WTC11 (cell line): Measurements from ENCODE around the gene ANK2. TPM values are rescaled to one million over a fixed set of nuclear protein-coding genes. Genes with fewer than 3 reads are reported as not detected.

Source experiments
- ATAC-seq: fragments of 200-7000 bp; cut with Tn5 transposase; 2 replicates; pipeline ENCODE4 v1.10.0; 2021; ENCODE audit warnings: mild to moderate bottlenecking, moderate library complexity
- CTCF ChIA-PET: fragments of 300-600 bp; sonication (Branson Sonifier 250); formaldehyde crosslinking; loops from one replicate; lab custom pipeline; 2021; ENCODE audit warnings: antibody characterized with exemption; lab: Charles Lee
- POLR2A ChIA-PET: fragments of 350-600 bp; sonication (Branson Sonifier 250); formaldehyde crosslinking; loops from one replicate; lab custom pipeline; 2021; ENCODE audit warnings: antibody characterized with exemption; lab: Charles Lee
- DNase-seq: peaks from one replicate; pipeline ENCODE4 v3.0.0; 2021; ENCODE audit warnings: low spot score
- H3K27ac Mint-ChIP-seq: 2 replicates; pipeline ENCODE4 v1.8.0; 2021; ENCODE audit warnings: mixed read lengths
- H3K27me3 Mint-ChIP-seq: 2 replicates; pipeline ENCODE4 v1.8.0; 2021; ENCODE audit warnings: low read depth, mild to moderate bottlenecking, moderate library complexity, mixed read lengths
- H3K36me3 Mint-ChIP-seq: 2 replicates; pipeline ENCODE4 v1.8.0; 2021; ENCODE audit warnings: mixed read lengths
- H3K4me1 Mint-ChIP-seq: 2 replicates; pipeline ENCODE4 v1.8.0; 2022; ENCODE audit warnings: mixed read lengths
- H3K4me3 Mint-ChIP-seq: 2 replicates; pipeline ENCODE4 v1.8.0; 2021; ENCODE audit warnings: mild to moderate bottlenecking, moderate library complexity, mixed read lengths
- H3K9me3 Mint-ChIP-seq: 2 replicates; pipeline ENCODE4 v1.8.0; 2021; ENCODE audit warnings: mixed read lengths
- ATF1 ChIP-seq: sonication (generic); formaldehyde crosslinking; IDR thresholded peaks from 2 replicates; pipeline ENCODE4 v1.8.1; 2023; ENCODE audit warnings: mild to moderate bottlenecking, moderate library complexity, missing genetic modification reagents
- CREB1 ChIP-seq: sonication (generic); formaldehyde crosslinking; IDR thresholded peaks from 2 replicates; pipeline ENCODE4 v1.8.0; 2023; ENCODE audit warnings: mild to moderate bottlenecking, missing genetic modification reagents
- CTCF ChIP-seq: fragments of 200-600 bp; IDR thresholded peaks from 2 replicates; pipeline ENCODE4 v1.8.0; 2022; ENCODE audit warnings: antibody characterized with exemption
- ESRRA ChIP-seq: sonication (generic); formaldehyde crosslinking; IDR thresholded peaks from 2 replicates; pipeline ENCODE4 v1.8.1; 2022; ENCODE audit warnings: mild to moderate bottlenecking, missing genetic modification reagents, borderline replicate concordance
- GTF2I ChIP-seq: fragments of 250-450 bp; sonication (Bioruptor Pico); conservative IDR thresholded peaks from 2 replicates; pipeline ENCODE4 v1.4.0; 2021; ENCODE audit warnings: mild to moderate bottlenecking
- KAT7 ChIP-seq: sonication (generic); formaldehyde crosslinking; IDR thresholded peaks from 2 replicates; pipeline ENCODE4 v1.8.1; 2023; ENCODE audit warnings: missing genetic modification reagents, mild to moderate bottlenecking, borderline replicate concordance
- NFYB ChIP-seq: sonication (generic); formaldehyde crosslinking; conservative IDR thresholded peaks from 2 replicates; pipeline ENCODE4 v1.8.0; 2022; ENCODE audit warnings: low read depth, missing genetic modification reagents
- USF2 ChIP-seq: sonication (generic); formaldehyde crosslinking; IDR thresholded peaks from 2 replicates; pipeline ENCODE4 v1.8.1; 2023; ENCODE audit warnings: mild to moderate bottlenecking, missing genetic modification reagents, moderate library complexity
- ZNF138 ChIP-seq: sonication (generic); formaldehyde crosslinking; conservative IDR thresholded peaks from 2 replicates; pipeline ENCODE4 v1.8.1; 2022; ENCODE audit warnings: mild to moderate bottlenecking, moderate library complexity, missing genetic modification reagents
- ZNF317 ChIP-seq: sonication (generic); formaldehyde crosslinking; IDR thresholded peaks from 2 replicates; pipeline ENCODE4 v1.8.1; 2023; ENCODE audit warnings: low read depth, mild to moderate bottlenecking, moderate library complexity, missing genetic modification reagents, borderline replicate concordance
- total RNA-seq: library from RNA; stranded (reverse); gene quantifications from 3 replicates; pipeline ENCODE4 v1.2.3, GENCODE V29; 2021
- TF ChIP-seq, protein P1 (sequence below): sonication (generic); formaldehyde crosslinking; IDR thresholded peaks from 2 replicates; pipeline ENCODE4 v1.8.0; 2023; ENCODE audit warnings: missing genetic modification reagents
- TF ChIP-seq, protein P2 (sequence below): fragments of 250-450 bp; sonication (Bioruptor Pico); conservative IDR thresholded peaks from 2 replicates; pipeline ENCODE4 v1.9.0; 2021; ENCODE audit warnings: mild to moderate bottlenecking
- TF ChIP-seq, protein P3 (sequence below): sonication (generic); formaldehyde crosslinking; IDR thresholded peaks from 2 replicates; pipeline ENCODE4 v1.8.0; 2022; ENCODE audit warnings: mild to moderate bottlenecking, missing genetic modification reagents

The ANK2 gene
- total RNA-seq, 1 experiment from 2014 or later, result 27.9 TPM

GRCh38 chr4:113273721-113274220 lies 224.3 kb downstream of the ANK2 start:
- peaks cover 43% of the 10 kb centered on the region for H3K4me1 Mint-ChIP-seq
- H3K9me3 Mint-ChIP-seq, result peaks cover 1% of the 10 kb centered on the region
- H3K4me3 Mint-ChIP-seq, result no peak overlapping the region
- POLR2A ChIA-PET, result no interaction called here
- H3K27ac Mint-ChIP-seq, result 0 out of 2 replicates have a peak overlapping the region, but pooled peaks have one; percentile 4
- CTCF ChIA-PET, result interaction anchor here (1.0 to 1.7 kb wide), 3 partner anchors 19 to 26 kb away, joined by 3 to 4 read pairs (median 3); no protein-coding TSS in a partner anchor
- ATAC-seq (no peak), DNase-seq (no peak)
- no peaks in the 10 kb centered on the region for H3K27me3 Mint-ChIP-seq
- TF ChIP-seq USF2, result no peak
- TF ChIP-seq ATF1 (CRISPR knock-in tag), result no peak
- TF ChIP-seq CREB1 (CRISPR knock-in tag), result no peak
- TF ChIP-seq, protein P1, sequence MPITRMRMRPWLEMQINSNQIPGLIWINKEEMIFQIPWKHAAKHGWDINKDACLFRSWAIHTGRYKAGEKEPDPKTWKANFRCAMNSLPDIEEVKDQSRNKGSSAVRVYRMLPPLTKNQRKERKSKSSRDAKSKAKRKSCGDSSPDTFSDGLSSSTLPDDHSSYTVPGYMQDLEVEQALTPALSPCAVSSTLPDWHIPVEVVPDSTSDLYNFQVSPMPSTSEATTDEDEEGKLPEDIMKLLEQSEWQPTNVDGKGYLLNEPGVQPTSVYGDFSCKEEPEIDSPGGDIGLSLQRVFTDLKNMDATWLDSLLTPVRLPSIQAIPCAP (CRISPR knock-in tag), result no peak
- no peak for TF ChIP-seq ESRRA
- no peak for TF ChIP-seq KAT7 (CRISPR knock-in tag)
- H3K36me3 Mint-ChIP-seq, result peaks cover 6% of the 10 kb centered on the region

DNA sequence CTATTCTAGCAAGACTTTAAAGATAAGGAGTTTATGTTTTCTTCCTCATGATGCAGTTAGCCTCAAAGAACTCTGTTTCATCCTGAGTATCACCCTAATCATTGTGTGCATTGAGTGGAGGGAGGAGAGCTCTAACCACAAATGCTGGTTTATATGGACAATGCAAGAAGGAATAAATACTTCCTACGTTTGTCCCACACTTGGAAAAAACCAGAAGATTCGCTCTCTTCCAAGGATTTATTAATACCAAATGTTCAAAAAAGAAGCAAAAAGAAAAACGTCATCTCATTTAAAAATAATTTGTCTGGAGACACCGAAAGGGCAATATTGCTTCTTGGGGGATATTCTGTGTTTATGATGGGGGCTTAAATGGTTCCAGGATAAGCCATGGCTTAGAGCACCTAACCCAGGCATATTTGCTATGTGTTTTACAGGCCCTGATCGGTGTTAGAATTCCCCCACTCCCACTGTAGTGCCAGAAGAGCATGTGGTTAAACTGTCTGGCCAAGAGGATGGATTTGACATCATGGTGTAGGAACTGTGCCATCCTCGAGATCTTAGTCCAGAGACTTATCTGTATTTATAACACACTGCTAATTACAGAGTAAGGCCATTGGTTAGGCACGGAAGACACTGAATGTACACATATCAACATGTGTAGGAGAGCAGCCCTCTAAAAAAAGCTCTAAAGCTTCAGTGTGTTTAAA lies 227.2 kb downstream of the ANK2 start:
- H3K36me3 Mint-ChIP-seq, result peaks cover 3% of the 10 kb centered on the region; the same call in 1 of the 2 replicates
- DNase-seq (no peak), ATAC-seq (no peak)
- TF ChIP-seq ZNF138 (CRISPR knock-in tag), result no peak
- TF ChIP-seq NFYB (CRISPR knock-in tag), result no peak
- TF ChIP-seq, protein P2, sequence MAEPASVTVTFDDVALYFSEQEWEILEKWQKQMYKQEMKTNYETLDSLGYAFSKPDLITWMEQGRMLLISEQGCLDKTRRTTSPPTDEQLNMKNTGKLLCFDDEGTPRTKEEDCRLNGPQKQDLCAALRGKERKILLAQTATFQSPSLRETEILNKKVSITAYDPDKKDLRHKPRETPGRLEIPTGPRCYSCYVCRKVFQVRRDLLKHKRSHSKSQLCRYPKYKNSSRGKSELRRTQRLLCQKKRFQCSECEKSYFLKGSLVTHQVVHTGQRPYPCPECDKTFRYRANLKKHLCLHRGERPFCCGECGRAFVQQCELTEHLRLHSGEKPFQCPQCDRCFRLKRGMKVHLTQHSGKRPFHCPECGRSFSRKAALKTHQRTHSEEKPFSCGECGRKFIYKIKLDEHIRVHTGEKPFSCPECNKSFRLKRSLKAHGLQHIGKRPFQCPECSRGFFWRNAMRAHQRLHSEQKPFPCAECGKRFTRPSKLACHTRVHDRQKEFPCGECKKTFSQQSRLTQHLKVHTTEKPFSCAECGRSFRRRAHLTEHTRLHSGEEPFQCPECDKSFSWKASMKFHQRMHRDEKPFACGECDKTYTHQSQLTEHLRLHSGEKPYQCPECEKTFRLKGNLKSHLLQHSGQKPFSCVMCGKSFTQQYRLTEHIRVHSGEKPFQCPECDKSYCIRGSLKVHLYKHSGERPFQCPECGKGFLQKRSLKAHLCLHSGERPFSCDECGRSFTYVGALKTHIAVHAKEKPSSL (CRISPR knock-in tag), result no peak
- TF ChIP-seq ESRRA, result no peak
- TF ChIP-seq GTF2I (CRISPR knock-in tag), result no peak
- TF ChIP-seq, protein P3, sequence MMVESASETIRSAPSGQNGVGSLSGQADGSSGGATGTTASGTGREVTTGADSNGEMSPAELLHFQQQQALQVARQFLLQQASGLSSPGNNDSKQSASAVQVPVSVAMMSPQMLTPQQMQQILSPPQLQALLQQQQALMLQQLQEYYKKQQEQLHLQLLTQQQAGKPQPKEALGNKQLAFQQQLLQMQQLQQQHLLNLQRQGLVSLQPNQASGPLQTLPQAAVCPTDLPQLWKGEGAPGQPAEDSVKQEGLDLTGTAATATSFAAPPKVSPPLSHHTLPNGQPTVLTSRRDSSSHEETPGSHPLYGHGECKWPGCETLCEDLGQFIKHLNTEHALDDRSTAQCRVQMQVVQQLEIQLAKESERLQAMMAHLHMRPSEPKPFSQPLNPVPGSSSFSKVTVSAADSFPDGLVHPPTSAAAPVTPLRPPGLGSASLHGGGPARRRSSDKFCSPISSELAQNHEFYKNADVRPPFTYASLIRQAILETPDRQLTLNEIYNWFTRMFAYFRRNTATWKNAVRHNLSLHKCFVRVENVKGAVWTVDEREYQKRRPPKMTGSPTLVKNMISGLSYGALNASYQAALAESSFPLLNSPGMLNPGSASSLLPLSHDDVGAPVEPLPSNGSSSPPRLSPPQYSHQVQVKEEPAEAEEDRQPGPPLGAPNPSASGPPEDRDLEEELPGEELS (CRISPR knock-in tag), result no peak
- no peak for TF ChIP-seq ZNF317
- H3K4me3 Mint-ChIP-seq, result no peak overlapping the region
- ChIA-PET CTCF (interaction anchor here (0.7 to 2.9 kb wide), 2 partner anchors 16 to 101 kb away, joined by 7 to 16 read pairs; no protein-coding TSS in a partner anchor), POLR2A (no interaction called here)
- H3K27ac Mint-ChIP-seq, result no peak overlapping the region
- no peaks in the 10 kb centered on the region for H3K27me3 Mint-ChIP-seq
- H3K9me3 Mint-ChIP-seq, result no peaks in the 10 kb centered on the region
- peaks cover 17% of the 10 kb centered on the region for H3K4me1 Mint-ChIP-seq

GRCh38 chr4:113278324-113278934 lies 229.0 kb downstream of the ANK2 start:
- peak; percentile 78 for TF ChIP-seq CTCF
- TF ChIP-seq, protein P2 (CRISPR knock-in tag), result no peak
- ATAC-seq (peak; percentile 100), DNase-seq (peak; percentile 79)
- Mint-ChIP-seq H3K27me3 (no peaks in the 10 kb centered on the region), H3K9me3 (no peaks in the 10 kb centered on the region), H3K4me1 (peaks cover 2% of the 10 kb centered on the region), H3K4me3 (no peak overlapping the region), H3K27ac (no peak overlapping the region), H3K36me3 (peaks cover 3% of the 10 kb centered on the region; the same call in 1 of the 2 replicates)
- CTCF ChIA-PET, result interaction anchor here (0.6 to 2.9 kb wide), 5 partner anchors 9 to 66 kb away, joined by 3 to 16 read pairs (median 4); no protein-coding TSS in a partner anchor
- POLR2A ChIA-PET, result no interaction called here
